ENCODE results near the gene CCNL2. TPM values are rescaled to one million over a fixed set of nuclear protein-coding genes. Genes with fewer than 3 reads are reported as not detected.
A peak's percentile ranks its signal among the peaks of the same experiment; 100 is the strongest.

The CCNL2 gene
- total RNA-seq, 1 experiment from 2014 or later, result 142 TPM

DNA sequence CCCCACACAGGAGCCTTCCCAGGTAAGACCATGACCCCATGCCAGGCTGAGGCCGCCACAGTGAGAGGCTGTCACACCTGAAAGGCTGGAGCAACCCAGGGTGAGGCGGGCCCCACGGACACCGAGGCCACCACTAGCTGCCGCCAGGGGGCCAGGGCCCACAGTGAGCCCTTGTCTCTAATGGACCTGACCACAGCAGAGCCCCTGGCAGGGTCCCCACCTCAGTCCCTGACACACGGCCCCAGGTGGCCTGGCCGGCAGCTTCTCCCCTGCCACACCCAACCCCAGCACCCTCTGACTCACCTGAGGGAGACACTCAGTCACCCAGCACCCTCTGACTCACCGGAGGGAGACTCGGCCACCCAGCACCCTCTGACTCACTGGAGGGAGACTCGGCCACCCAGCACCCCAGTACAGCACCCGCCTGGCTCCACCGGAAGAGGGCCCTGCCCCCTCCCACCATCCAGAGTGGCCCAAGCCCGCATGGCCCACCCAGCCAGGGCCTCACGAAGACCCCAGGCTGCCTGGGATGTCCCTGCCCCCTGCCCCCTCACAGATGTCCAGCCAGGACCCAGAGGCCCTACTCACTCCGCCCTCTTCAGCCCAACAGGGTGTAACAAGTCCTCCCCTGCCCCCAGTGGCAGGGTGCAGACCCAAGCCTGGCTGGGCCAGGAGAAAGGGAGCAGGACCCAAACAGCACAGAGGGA, 54.3 kb downstream of the CCNL2 start:
- no peak overlapping the region for H3K27ac Mint-ChIP-seq
- peak; percentile 52 for DNase-seq (ENCODE audit: low spot score)
- TF ChIP-seq, protein P1, sequence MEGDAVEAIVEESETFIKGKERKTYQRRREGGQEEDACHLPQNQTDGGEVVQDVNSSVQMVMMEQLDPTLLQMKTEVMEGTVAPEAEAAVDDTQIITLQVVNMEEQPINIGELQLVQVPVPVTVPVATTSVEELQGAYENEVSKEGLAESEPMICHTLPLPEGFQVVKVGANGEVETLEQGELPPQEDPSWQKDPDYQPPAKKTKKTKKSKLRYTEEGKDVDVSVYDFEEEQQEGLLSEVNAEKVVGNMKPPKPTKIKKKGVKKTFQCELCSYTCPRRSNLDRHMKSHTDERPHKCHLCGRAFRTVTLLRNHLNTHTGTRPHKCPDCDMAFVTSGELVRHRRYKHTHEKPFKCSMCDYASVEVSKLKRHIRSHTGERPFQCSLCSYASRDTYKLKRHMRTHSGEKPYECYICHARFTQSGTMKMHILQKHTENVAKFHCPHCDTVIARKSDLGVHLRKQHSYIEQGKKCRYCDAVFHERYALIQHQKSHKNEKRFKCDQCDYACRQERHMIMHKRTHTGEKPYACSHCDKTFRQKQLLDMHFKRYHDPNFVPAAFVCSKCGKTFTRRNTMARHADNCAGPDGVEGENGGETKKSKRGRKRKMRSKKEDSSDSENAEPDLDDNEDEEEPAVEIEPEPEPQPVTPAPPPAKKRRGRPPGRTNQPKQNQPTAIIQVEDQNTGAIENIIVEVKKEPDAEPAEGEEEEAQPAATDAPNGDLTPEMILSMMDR (IDR thresholded peaks at IDR 0.05), result peak; percentile 35; the same call in 1 of the 2 replicates
- TF ChIP-seq NR3C1 (CRISPR knock-in tag; conservative IDR thresholded peaks at IDR 0.05; ENCODE audit: low read depth), result no peak
- peaks cover 7% of the 10 kb centered on the region for H3K4me1 Mint-ChIP-seq
- ChIA-PET POLR2A (no interaction called here), CTCF (interaction anchor here (0.8 to 1.4 kb wide), 8 partner anchors 9 to 159 kb away, joined by 3 to 5 read pairs (median 3); partner anchors contain the start of gene CCNL2)
- peak; percentile 8 for ATAC-seq
- H3K9me3 Mint-ChIP-seq, result peaks cover 8% of the 10 kb centered on the region
- H3K36me3 Mint-ChIP-seq, result peaks cover 14% of the 10 kb centered on the region
- H3K27me3 Mint-ChIP-seq (ENCODE audit: low read depth), result no peaks in the 10 kb centered on the region
- H3K4me3 Mint-ChIP-seq, result no peak overlapping the region

DNA sequence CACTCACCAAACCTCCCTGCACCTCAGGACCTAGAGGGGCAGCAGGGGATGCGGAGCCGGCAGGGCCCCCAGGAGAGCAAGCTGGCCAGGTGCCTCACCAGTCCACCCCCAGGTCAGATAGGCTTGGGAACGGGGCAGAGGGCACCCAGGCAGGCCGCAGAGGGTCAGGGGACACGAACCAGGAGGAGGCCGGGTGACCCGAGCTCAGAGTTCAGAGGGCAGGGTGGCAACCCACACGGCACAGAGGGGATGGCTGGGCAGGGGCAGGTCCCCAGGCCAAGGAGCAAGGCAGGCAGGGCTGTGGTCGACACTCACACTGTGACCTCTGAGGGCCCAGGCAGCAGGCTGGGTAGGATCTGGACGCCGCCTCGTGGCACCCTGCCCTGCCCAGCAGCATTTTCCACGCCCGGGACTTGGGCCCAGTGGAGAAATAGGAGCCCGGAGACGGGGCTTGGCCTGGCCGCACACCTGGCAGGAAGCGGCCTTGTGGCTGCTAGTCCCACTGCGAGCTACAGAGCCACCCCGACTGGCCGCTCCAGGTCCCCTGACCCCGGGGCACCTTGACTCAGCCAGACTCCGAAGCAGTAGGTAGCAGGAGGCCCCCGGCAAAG, 55.2 kb downstream of the CCNL2 start:
- no peak overlapping the region for H3K4me3 Mint-ChIP-seq
- peaks cover 8% of the 10 kb centered on the region for H3K9me3 Mint-ChIP-seq
- H3K36me3 Mint-ChIP-seq, result peaks cover 16% of the 10 kb centered on the region
- H3K27me3 Mint-ChIP-seq (ENCODE audit: low read depth), result no peaks in the 10 kb centered on the region
- ATAC-seq, result no peak
- ChIA-PET CTCF (interaction anchor here (1.0 to 1.2 kb wide), 3 partner anchors 28 to 55 kb away, joined by 3 to 5 read pairs (median 3); partner anchors contain the start of gene CCNL2), POLR2A (no interaction called here)
- no peak for DNase-seq (ENCODE audit: low spot score)
- H3K4me1 Mint-ChIP-seq, result peaks cover 7% of the 10 kb centered on the region
- no peak overlapping the region for H3K27ac Mint-ChIP-seq
- TF ChIP-seq, protein P2, sequence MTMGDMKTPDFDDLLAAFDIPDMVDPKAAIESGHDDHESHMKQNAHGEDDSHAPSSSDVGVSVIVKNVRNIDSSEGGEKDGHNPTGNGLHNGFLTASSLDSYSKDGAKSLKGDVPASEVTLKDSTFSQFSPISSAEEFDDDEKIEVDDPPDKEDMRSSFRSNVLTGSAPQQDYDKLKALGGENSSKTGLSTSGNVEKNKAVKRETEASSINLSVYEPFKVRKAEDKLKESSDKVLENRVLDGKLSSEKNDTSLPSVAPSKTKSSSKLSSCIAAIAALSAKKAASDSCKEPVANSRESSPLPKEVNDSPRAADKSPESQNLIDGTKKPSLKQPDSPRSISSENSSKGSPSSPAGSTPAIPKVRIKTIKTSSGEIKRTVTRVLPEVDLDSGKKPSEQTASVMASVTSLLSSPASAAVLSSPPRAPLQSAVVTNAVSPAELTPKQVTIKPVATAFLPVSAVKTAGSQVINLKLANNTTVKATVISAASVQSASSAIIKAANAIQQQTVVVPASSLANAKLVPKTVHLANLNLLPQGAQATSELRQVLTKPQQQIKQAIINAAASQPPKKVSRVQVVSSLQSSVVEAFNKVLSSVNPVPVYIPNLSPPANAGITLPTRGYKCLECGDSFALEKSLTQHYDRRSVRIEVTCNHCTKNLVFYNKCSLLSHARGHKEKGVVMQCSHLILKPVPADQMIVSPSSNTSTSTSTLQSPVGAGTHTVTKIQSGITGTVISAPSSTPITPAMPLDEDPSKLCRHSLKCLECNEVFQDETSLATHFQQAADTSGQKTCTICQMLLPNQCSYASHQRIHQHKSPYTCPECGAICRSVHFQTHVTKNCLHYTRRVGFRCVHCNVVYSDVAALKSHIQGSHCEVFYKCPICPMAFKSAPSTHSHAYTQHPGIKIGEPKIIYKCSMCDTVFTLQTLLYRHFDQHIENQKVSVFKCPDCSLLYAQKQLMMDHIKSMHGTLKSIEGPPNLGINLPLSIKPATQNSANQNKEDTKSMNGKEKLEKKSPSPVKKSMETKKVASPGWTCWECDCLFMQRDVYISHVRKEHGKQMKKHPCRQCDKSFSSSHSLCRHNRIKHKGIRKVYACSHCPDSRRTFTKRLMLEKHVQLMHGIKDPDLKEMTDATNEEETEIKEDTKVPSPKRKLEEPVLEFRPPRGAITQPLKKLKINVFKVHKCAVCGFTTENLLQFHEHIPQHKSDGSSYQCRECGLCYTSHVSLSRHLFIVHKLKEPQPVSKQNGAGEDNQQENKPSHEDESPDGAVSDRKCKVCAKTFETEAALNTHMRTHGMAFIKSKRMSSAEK (CRISPR knock-in tag; IDR thresholded peaks at IDR 0.05; ENCODE audit: borderline replicate concordance), result no peak
- TF ChIP-seq ZNF219 (CRISPR knock-in tag; IDR thresholded peaks at IDR 0.05; ENCODE audit: borderline replicate concordance) (no peak), ESRRA (CRISPR knock-in tag; IDR thresholded peaks at IDR 0.05; ENCODE audit: borderline replicate concordance) (no peak), OVOL2 (CRISPR knock-in tag; IDR thresholded peaks at IDR 0.05; ENCODE audit: borderline replicate concordance) (no peak), ZNF396 (CRISPR knock-in tag; IDR thresholded peaks at IDR 0.05; ENCODE audit: borderline replicate concordance) (no peak), SMAD4 (CRISPR knock-in tag; IDR thresholded peaks at IDR 0.05) (no peak), GABPB1 (CRISPR knock-in tag; IDR thresholded peaks at IDR 0.05) (no peak), NFE2L1 (CRISPR knock-in tag; IDR thresholded peaks at IDR 0.05) (no peak), GTF2I (CRISPR knock-in tag; conservative IDR thresholded peaks at IDR 0.05) (no peak)
- TF ChIP-seq, protein P3, sequence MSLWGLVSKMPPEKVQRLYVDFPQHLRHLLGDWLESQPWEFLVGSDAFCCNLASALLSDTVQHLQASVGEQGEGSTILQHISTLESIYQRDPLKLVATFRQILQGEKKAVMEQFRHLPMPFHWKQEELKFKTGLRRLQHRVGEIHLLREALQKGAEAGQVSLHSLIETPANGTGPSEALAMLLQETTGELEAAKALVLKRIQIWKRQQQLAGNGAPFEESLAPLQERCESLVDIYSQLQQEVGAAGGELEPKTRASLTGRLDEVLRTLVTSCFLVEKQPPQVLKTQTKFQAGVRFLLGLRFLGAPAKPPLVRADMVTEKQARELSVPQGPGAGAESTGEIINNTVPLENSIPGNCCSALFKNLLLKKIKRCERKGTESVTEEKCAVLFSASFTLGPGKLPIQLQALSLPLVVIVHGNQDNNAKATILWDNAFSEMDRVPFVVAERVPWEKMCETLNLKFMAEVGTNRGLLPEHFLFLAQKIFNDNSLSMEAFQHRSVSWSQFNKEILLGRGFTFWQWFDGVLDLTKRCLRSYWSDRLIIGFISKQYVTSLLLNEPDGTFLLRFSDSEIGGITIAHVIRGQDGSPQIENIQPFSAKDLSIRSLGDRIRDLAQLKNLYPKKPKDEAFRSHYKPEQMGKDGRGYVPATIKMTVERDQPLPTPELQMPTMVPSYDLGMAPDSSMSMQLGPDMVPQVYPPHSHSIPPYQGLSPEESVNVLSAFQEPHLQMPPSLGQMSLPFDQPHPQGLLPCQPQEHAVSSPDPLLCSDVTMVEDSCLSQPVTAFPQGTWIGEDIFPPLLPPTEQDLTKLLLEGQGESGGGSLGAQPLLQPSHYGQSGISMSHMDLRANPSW (CRISPR knock-in tag; conservative IDR thresholded peaks at IDR 0.05; ENCODE audit: low read depth), result no peak
- TF ChIP-seq, protein P1 (IDR thresholded peaks at IDR 0.05), result no peak
- TF ChIP-seq, protein P4, sequence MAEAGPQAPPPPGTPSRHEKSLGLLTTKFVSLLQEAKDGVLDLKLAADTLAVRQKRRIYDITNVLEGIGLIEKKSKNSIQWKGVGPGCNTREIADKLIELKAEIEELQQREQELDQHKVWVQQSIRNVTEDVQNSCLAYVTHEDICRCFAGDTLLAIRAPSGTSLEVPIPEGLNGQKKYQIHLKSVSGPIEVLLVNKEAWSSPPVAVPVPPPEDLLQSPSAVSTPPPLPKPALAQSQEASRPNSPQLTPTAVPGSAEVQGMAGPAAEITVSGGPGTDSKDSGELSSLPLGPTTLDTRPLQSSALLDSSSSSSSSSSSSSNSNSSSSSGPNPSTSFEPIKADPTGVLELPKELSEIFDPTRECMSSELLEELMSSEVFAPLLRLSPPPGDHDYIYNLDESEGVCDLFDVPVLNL (CRISPR knock-in tag; IDR thresholded peaks at IDR 0.05; ENCODE audit: borderline replicate concordance, low read depth), result no peak
- TF ChIP-seq, protein P5, sequence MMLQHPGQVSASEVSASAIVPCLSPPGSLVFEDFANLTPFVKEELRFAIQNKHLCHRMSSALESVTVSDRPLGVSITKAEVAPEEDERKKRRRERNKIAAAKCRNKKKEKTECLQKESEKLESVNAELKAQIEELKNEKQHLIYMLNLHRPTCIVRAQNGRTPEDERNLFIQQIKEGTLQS (CRISPR knock-in tag; conservative IDR thresholded peaks at IDR 0.05), result no peak
- TF ChIP-seq, protein P6, sequence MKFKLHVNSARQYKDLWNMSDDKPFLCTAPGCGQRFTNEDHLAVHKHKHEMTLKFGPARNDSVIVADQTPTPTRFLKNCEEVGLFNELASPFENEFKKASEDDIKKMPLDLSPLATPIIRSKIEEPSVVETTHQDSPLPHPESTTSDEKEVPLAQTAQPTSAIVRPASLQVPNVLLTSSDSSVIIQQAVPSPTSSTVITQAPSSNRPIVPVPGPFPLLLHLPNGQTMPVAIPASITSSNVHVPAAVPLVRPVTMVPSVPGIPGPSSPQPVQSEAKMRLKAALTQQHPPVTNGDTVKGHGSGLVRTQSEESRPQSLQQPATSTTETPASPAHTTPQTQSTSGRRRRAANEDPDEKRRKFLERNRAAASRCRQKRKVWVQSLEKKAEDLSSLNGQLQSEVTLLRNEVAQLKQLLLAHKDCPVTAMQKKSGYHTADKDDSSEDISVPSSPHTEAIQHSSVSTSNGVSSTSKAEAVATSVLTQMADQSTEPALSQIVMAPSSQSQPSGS (CRISPR knock-in tag; IDR thresholded peaks at IDR 0.05; ENCODE audit: borderline replicate concordance, low read depth), result no peak
- TF ChIP-seq, protein P7, sequence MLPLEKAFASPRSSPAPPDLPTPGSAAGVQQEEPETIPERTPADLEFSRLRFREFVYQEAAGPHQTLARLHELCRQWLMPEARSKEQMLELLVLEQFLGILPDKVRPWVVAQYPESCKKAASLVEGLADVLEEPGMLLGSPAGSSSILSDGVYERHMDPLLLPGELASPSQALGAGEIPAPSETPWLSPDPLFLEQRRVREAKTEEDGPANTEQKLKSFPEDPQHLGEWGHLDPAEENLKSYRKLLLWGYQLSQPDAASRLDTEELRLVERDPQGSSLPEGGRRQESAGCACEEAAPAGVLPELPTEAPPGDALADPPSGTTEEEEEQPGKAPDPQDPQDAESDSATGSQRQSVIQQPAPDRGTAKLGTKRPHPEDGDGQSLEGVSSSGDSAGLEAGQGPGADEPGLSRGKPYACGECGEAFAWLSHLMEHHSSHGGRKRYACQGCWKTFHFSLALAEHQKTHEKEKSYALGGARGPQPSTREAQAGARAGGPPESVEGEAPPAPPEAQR (CRISPR knock-in tag; IDR thresholded peaks at IDR 0.05), result no peak

Data from WTC11 (cell line).